HepG2 (cell line): ENCODE results near the gene CAPN11. TPM values are rescaled to one million over a fixed set of nuclear protein-coding genes. Genes with fewer than 3 reads are reported as not detected.
A peak's percentile ranks its signal among the peaks of the same experiment; 100 is the strongest.

Experiments used
- ATAC-seq: fragments of 200-7000 bp; cut with Tn5 transposase; 3 replicates; pipeline ENCODE4 v1.9.1; 2020; ENCODE audit warnings: mild to moderate bottlenecking, moderate library complexity
- BruUV-seq: library from RNA; stranded (reverse); fragments of 400-500 nt; replicated peaks from 2 replicates; lab custom pipeline; 2021; lab: Mats Ljungman, UMichigan
- CTCF ChIA-PET: fragments of 300-600 bp; formaldehyde crosslinking; extraction: SDS; loops from one replicate; lab custom pipeline; 2021; ENCODE audit warnings: low total read pairs, inconsistent platforms, low intra/inter-chr PET ratio; lab: Yijun Ruan, JAX
- POLR2A ChIA-PET: fragments of 350-600 bp; sonication (Branson Sonifier 250); formaldehyde crosslinking; loops from one replicate; lab custom pipeline; 2020; ENCODE audit warnings: antibody characterized with exemption, inconsistent platforms; lab: Yijun Ruan, JAX
- DNase-seq: peaks from one replicate; pipeline ENCODE4 v3.0.0-alpha.2; 2015; ENCODE audit warnings: low spot score
- FAIRE-seq: peaks from 3 replicates; lab custom pipeline; 2011; peaks lifted over from hg19 to GRCh38; lab: Jason Lieb, UNC
- H2AFZ ChIP-seq: one replicate; pipeline ENCODE4 v1.6.1; 2011; ENCODE audit warnings: low read length, inconsistent platforms
- H3K27ac ChIP-seq: fragments of 300-600 bp; 3 replicates; pipeline ENCODE4 v1.8.0; 2011; ENCODE audit warnings: mixed run types, mild to moderate bottlenecking, mixed read lengths, low read length, inconsistent platforms; ENCODE audit not compliant: insufficient read depth; ENCODE audit errors: extremely low read length
- H3K27me3 ChIP-seq, 2 experiments: fragments of 200-600 bp in 1 of 2; 2 replicates in 1 of 2; 3 replicates in 1 of 2; pipeline versions ENCODE4 v1.6.0 to v1.8.0; 2011; ENCODE audit warnings: low read length in 2 of 2, mild to moderate bottlenecking in 2 of 2, moderate library complexity in 2 of 2, inconsistent platforms in 1 of 2; ENCODE audit not compliant: insufficient read depth in 2 of 2, control insufficient read depth in 1 of 2
- H3K36me3 ChIP-seq, 2 experiments: fragments of 200-600 bp in 1 of 2; replicated peaks in 1 of 2; 2 replicates in 1 of 2; 3 replicates in 1 of 2; pipeline versions ENCODE4 v1.5.1 to v1.8.0; 2011; ENCODE audit warnings: low read length in 2 of 2, inconsistent platforms in 1 of 2; ENCODE audit not compliant: insufficient read depth in 2 of 2, control insufficient read depth in 1 of 2
- H3K4me1 ChIP-seq: 2 replicates; pipeline ENCODE4 v1.5.1; 2012; ENCODE audit warnings: low read length, inconsistent platforms; ENCODE audit not compliant: insufficient read depth
- H3K4me2 ChIP-seq: 2 replicates; pipeline ENCODE4 v1.6.0; 2011; ENCODE audit warnings: low read depth, low read length, inconsistent platforms
- H3K4me3 ChIP-seq, 3 experiments: fragments of 200-600 bp in 1 of 3; sonication (generic), shearing (Covaris generic) in 1 of 3; replicated peaks in 1 of 3; 2 replicates each; pipeline ENCODE4 v1.5.1; 2011 to 2016; ENCODE audit warnings: low read length in 3 of 3, inconsistent platforms in 2 of 3, low read depth in 2 of 3, mild to moderate bottlenecking in 2 of 3, control low read depth in 1 of 3, mixed read lengths in 1 of 3; ENCODE audit not compliant: insufficient read depth in 1 of 3
- H3K79me2 ChIP-seq: one replicate; pipeline ENCODE4 v1.6.1; 2011; ENCODE audit warnings: low read length, inconsistent platforms; ENCODE audit not compliant: insufficient read depth
- H3K9ac ChIP-seq: 2 replicates; pipeline ENCODE4 v1.6.0; 2011; ENCODE audit warnings: mild to moderate bottlenecking, low read depth, low read length, inconsistent platforms; ENCODE audit not compliant: insufficient read depth
- H3K9me3 ChIP-seq: 2 replicates; pipeline ENCODE4 v1.5.1; 2012; ENCODE audit warnings: mild to moderate bottlenecking, low read length
- H4K20me1 ChIP-seq: 2 replicates; pipeline ENCODE4 v1.6.0; 2011; ENCODE audit warnings: inconsistent platforms, mild to moderate bottlenecking, low read length, moderate library complexity; ENCODE audit not compliant: insufficient read depth
- PAXIP1 ChIP-seq: sonication (generic); formaldehyde crosslinking; conservative IDR thresholded peaks from 2 replicates; pipeline ENCODE4 v1.4.0; 2020; ENCODE audit warnings: mild to moderate bottlenecking, missing genetic modification reagents, moderate library complexity
- TFAP4 ChIP-seq: sonication (generic); IDR thresholded peaks from 2 replicates; pipeline ENCODE4 v1.6.1; 2016; ENCODE audit warnings: low read depth, borderline replicate concordance
- THAP9 ChIP-seq: sonication (generic); formaldehyde crosslinking; IDR thresholded peaks from 2 replicates; pipeline ENCODE4; 2020; ENCODE audit warnings: missing genetic modification reagents, mild to moderate bottlenecking, borderline replicate concordance
- ZKSCAN1 ChIP-seq: fragments of 150-350 bp; IDR thresholded peaks from 2 replicates; pipeline ENCODE4 v1.6.1; 2014; ENCODE audit warnings: low read length
- WGBS: methylation state at CpG from one replicate; pipeline ENCODE4 v1.1.6; 2017; ENCODE audit warnings: low lambda C conversion rate; 5-methylcytosine and 5-hydroxymethylcytosine counted together
- in situ Hi-C: cut with HindIII; loops from 2 replicates; pipeline ENCODE4 v1.10.0; 2017; ENCODE audit warnings: low pct_unique_long_range_greater_than_20kb; ENCODE audit not compliant: extremely low pct_ligation_motif_present
- intact Hi-C: fragments of 100-400 bp; cut with micrococcal nuclease; formaldehyde crosslinking; loops from one replicate; pipeline ENCODE4 v1.10.0; 2022; ENCODE audit not compliant: unreplicated experiment
- polyA plus RNA-seq, 8 experiments: library from polyadenylated mRNA; depleted of rRNA in 3 of 8; stranded (reverse) in 7 of 8; unstranded in 1 of 8; fragments of >200 nt; fragmentation: Illumina TruSeq in 4 of 8; extraction: Trizol in 4 of 8; gene quantifications; 2 replicates each; pipeline versions ENCODE4 v1.2.1 to v1.2.3, GENCODE V29; 2011 to 2016; ENCODE audit warnings: low read depth in 4 of 8, missing spikeins in 1 of 8, mixed read lengths in 1 of 8; ENCODE audit not compliant: insufficient read depth in 1 of 8
- total RNA-seq, 5 experiments: library from RNA; depleted of rRNA; stranded (reverse); fragments of >200 nt; fragmentation: Illumina TruSeq; extraction: Trizol; gene quantifications; 2 replicates each; pipeline ENCODE4 v1.2.3, GENCODE V29; 2016; ENCODE audit warnings: low read depth in 1 of 5

CAPN11 gene
- total and polyA plus RNA-seq, 2 of the 13 experiments (the other 11 are each of a cell fraction or from before 2014, with no cell fraction given), result 0.07 to 0.11 TPM

GRCh38 chr6:44122801-44123200, 35.8 kb upstream of the CAPN11 start (continued):
- TF ChIP-seq THAP9 (CRISPR knock-in tag), result no peak
- TF ChIP-seq PAXIP1 (CRISPR knock-in tag), result peak; percentile 32

- 89% methylated on average over 2 of the region's 2 CpGs for WGBS
- peaks cover 96% of the 10 kb centered on the region for H3K79me2 ChIP-seq
- CTCF ChIA-PET, result no interaction called here
- FAIRE-seq (no peak), ATAC-seq (no peak)
- BruUV-seq, result no TSS peak
- H3K4me2 ChIP-seq, result peak overlapping the region; percentile 91
- peak overlapping the region; percentile 43 for H3K27ac ChIP-seq
- H3K36me3 ChIP-seq, result peaks cover 0 to 7% of the 10 kb centered on the region in 2 experiments; a peak in 1 of 5 replicates
- H4K20me1 ChIP-seq, result peaks cover 61% of the 10 kb centered on the region
- POLR2A ChIA-PET, result interaction anchor here (1.2 to 3.6 kb wide), 6 partner anchors 10 to 123 kb away, joined by 3 to 23 read pairs (median 7); partner anchors contain the start of gene HSP90AB1
- TF ChIP-seq TFAP4 (0 out of 2 replicates have a peak, but pooled peaks have one; percentile 32), ZKSCAN1 (no peak)
- TF ChIP-seq, all 625 proteins: peak for 1
- in situ Hi-C loops (no loop called here), intact Hi-C loops (no loop called here)
- no peak overlapping the region for H2AFZ ChIP-seq
- H3K4me3 ChIP-seq, result peak overlapping the region in 2 of 3 experiments; percentile 25; a peak in 1 of 6 replicates
- no peaks in the 10 kb centered on the region; a peak in 1 of 5 replicates for H3K27me3 ChIP-seq
- H3K9ac ChIP-seq, result peak overlapping the region; percentile 94; the same call in 1 of the 2 replicates
- peaks cover 80% of the 10 kb centered on the region for H3K4me1 ChIP-seq
- no peak for DNase-seq
- H3K9me3 ChIP-seq, result no peaks in the 10 kb centered on the region
Observed at GRCh38 chr6:44123544-44123943, 35.1 kb upstream of the CAPN11 start.
